ENCODE results near the gene FAM222B.
A peak's percentile ranks its signal among the peaks of the same experiment; 100 is the strongest.

GRCh38 chr17:28728364-28729200 lies 114.0 kb downstream of the FAM222B start, which contains the start of gene NEK8:
- TF ChIP-seq TAF1 (conservative IDR thresholded peaks at IDR 0.05), result no peak
- TF ChIP-seq CTCF (IDR thresholded peaks at IDR 0.05; ENCODE audit: low read depth, low read length, missing input control), result no peak
- peak; percentile 10 to 15 for TF ChIP-seq RAD21 (IDR thresholded peaks at IDR 0.05)
- no peak for TF ChIP-seq FOXA1 (IDR thresholded peaks at IDR 0.05)
- no peak for TF ChIP-seq ATF3 (IDR thresholded peaks at IDR 0.05)
- TF ChIP-seq YY1 (IDR thresholded peaks at IDR 0.05), result peak; percentile 59
- TF ChIP-seq MAX (IDR thresholded peaks at IDR 0.05), result peak; percentile 53
- peak; percentile 61 for TF ChIP-seq SP1 (IDR thresholded peaks at IDR 0.05)
- TF ChIP-seq REST (IDR thresholded peaks at IDR 0.05), result peak; percentile 16
- no peak for TF ChIP-seq HNF4A (conservative IDR thresholded peaks at IDR 0.05)
- TF ChIP-seq NR2F2 (IDR thresholded peaks at IDR 0.05), result no peak

Measured in liver (tissue), 3 donors.